ENCODE results near the gene NDUFB5.

NDUFB5 gene

GRCh38 chr3:179604321-179605078 lies at the start of gene NDUFB5, which contains the start of gene MRPL47:
Gene NDUFB5 (plus strand): TSS chr3:179604794. CDS start chr3:179604816, 22 bp downstream.
Gene MRPL47 (minus strand): TSS chr3:179604638. CDS start chr3:179604624, 14 bp downstream.
- peak; percentile 96 for DNase-seq (ENCODE audit: low read depth, low spot score)
- no peak for TF ChIP-seq CTCF (IDR thresholded peaks at IDR 0.05; ENCODE audit: low read depth, low read length)
- H3K4me3 ChIP-seq (ENCODE audit: low read depth, low read length), result peak within 1 kb of the TSS; percentile 99
- in situ Hi-C loops (cut with HindIII; ENCODE audit: low sequenced_read_pairs), result no loop called here

- peak; percentile 90 for TF ChIP-seq CTCF (IDR thresholded peaks at IDR 0.05; ENCODE audit: low read depth, low read length)
- in situ Hi-C loops (cut with HindIII; ENCODE audit: low sequenced_read_pairs), result no loop called here
- DNase-seq (ENCODE audit: low read depth, low spot score), result peak; percentile 80
- no peak overlapping the region for H3K4me3 ChIP-seq (ENCODE audit: low read depth, low read length)
These were observed 45.7 kb upstream of the NDUFB5 start for GRCh38 chr3:179558742-179559364.

GRCh38 chr3:179560791-179561190 lies 43.8 kb upstream of the NDUFB5 start:
- in situ Hi-C loops (cut with HindIII; ENCODE audit: low sequenced_read_pairs), result no loop called here
- no peak overlapping the region for H3K4me3 ChIP-seq (ENCODE audit: low read depth, low read length)
- no peak for TF ChIP-seq CTCF (IDR thresholded peaks at IDR 0.05; ENCODE audit: low read depth, low read length)
- DNase-seq (ENCODE audit: low read depth, low spot score), result no peak

- in situ Hi-C loops (cut with HindIII; ENCODE audit: low sequenced_read_pairs), result no loop called here
- DNase-seq (ENCODE audit: low read depth, low spot score), result peak; percentile 100
- H3K4me3 ChIP-seq (ENCODE audit: low read depth, low read length), result peak within 1 kb of the TSS; percentile 78
- TF ChIP-seq CTCF (IDR thresholded peaks at IDR 0.05; ENCODE audit: low read depth, low read length), result no peak
These were observed 41.9 kb upstream of the NDUFB5 start, which contains the start of gene ACTL6A for GRCh38 chr3:179562591-179563270. Gene ACTL6A (plus strand): TSS chr3:179562926. CDS start chr3:179563093, 167 bp downstream.

- in situ Hi-C loops (cut with HindIII; ENCODE audit: low sequenced_read_pairs), result no loop called here
- TF ChIP-seq CTCF (IDR thresholded peaks at IDR 0.05; ENCODE audit: low read depth, low read length), result peak; percentile 45
- H3K4me3 ChIP-seq (ENCODE audit: low read depth, low read length), result peak overlapping the region; percentile 78
- DNase-seq (ENCODE audit: low read depth, low spot score), result peak; percentile 74
These were observed 41.3 kb upstream of the NDUFB5 start for GRCh38 chr3:179563271-179563783.

- no peak for DNase-seq (ENCODE audit: low read depth, low spot score)
- TF ChIP-seq CTCF (IDR thresholded peaks at IDR 0.05; ENCODE audit: low read depth, low read length), result no peak
- in situ Hi-C loops (cut with HindIII; ENCODE audit: low sequenced_read_pairs), result no loop called here
- H3K4me3 ChIP-seq (ENCODE audit: low read depth, low read length), result no peak overlapping the region
These were observed 39.1 kb upstream of the NDUFB5 start for GRCh38 chr3:179565496-179565895.

All from astrocyte of the spinal cord (primary cell).